K562 (cell line): ENCODE measurements around the gene ZFP3. TPM values are rescaled to one million over a fixed set of nuclear protein-coding genes. Genes with fewer than 3 reads are reported as not detected.

Source experiments
- ATAC-seq: fragments of 200-7000 bp; cut with Tn5 transposase; 3 replicates; pipeline ENCODE4 v1.9.1; 2020; ENCODE audit warnings: moderate library complexity
- BruUV-seq: library from RNA; stranded (reverse); fragments of 400-500 nt; replicated peaks from 2 replicates; lab custom pipeline; 2021; lab: Mats Ljungman, UMichigan
- CTCF ChIA-PET: fragments of 300-600 bp; formaldehyde crosslinking; extraction: SDS; loops from one replicate; lab custom pipeline; 2021; ENCODE audit warnings: low intra/inter-chr PET ratio; lab: Yijun Ruan, JAX
- POLR2A ChIA-PET: fragments of 300-600, 350-650 bp; sonication (Branson Sonifier 250); formaldehyde crosslinking; extraction: SDS; loops from one replicate; lab custom pipeline; 2021; ENCODE audit warnings: antibody characterized with exemption, inconsistent platforms; lab: Yijun Ruan, JAX
- DNase-seq, 4 experiments: peaks; one replicate each; pipeline versions ENCODE4 v3.0.0 to v3.0.0-alpha.2; 2011 to 2018; ENCODE audit warnings: low spot score in 3 of 4, mixed read lengths in 3 of 4; ENCODE audit errors: extremely low read depth in 1 of 4
- FAIRE-seq: peaks from 2 replicates; lab custom pipeline; 2011; peaks lifted over from hg19 to GRCh38; lab: Jason Lieb, UNC
- H2AFZ ChIP-seq: 2 replicates; pipeline ENCODE4 v1.6.0; 2011; ENCODE audit warnings: low read depth, low read length, control low read depth, inconsistent platforms
- H3K27ac ChIP-seq: fragments of 200-600 bp; 3 replicates; pipeline ENCODE4 v1.8.0; 2011; ENCODE audit warnings: low read depth, mild to moderate bottlenecking, control low read depth, inconsistent platforms, low read length, moderate library complexity, mixed read lengths; ENCODE audit errors: extremely low read depth
- H3K27me3 ChIP-seq, 2 experiments: fragments of 300-600 bp in 1 of 2; 2 replicates in 1 of 2; 3 replicates in 1 of 2; pipeline versions ENCODE4 v1.6.0 to v1.8.0; 2011; ENCODE audit warnings: inconsistent platforms in 2 of 2, low read length in 2 of 2, mild to moderate bottlenecking in 1 of 2, mixed read lengths in 1 of 2, moderate library complexity in 1 of 2; ENCODE audit not compliant: control insufficient read depth in 2 of 2, insufficient read depth in 2 of 2
- H3K36me3 ChIP-seq: fragments of 300-600 bp; 3 replicates; pipeline ENCODE4 v1.8.0; 2011; ENCODE audit warnings: mild to moderate bottlenecking, low read length, inconsistent platforms; ENCODE audit not compliant: control insufficient read depth, insufficient read depth
- H3K4me1 ChIP-seq, 2 experiments: fragments of 200-600 bp in 1 of 2; replicated peaks in 1 of 2; 2 replicates in 1 of 2; 3 replicates in 1 of 2; pipeline versions ENCODE4 v1.5.1 to v1.8.0; 2011; ENCODE audit warnings: inconsistent platforms in 2 of 2, low read length in 2 of 2, mild to moderate bottlenecking in 1 of 2, mixed read lengths in 1 of 2, moderate library complexity in 1 of 2; ENCODE audit not compliant: control insufficient read depth in 2 of 2, insufficient read depth in 2 of 2
- H3K4me2 ChIP-seq: 2 replicates; pipeline ENCODE4 v1.6.1; 2011; ENCODE audit warnings: low read length, control low read depth, inconsistent platforms, mixed read lengths; ENCODE audit not compliant: insufficient read depth
- H3K4me3 ChIP-seq: fragments of 200-600 bp; sonication (generic), shearing (Covaris generic); 2 replicates; pipeline ENCODE4 v1.5.1; 2016; ENCODE audit warnings: control low read depth, inconsistent platforms
- H3K79me2 ChIP-seq: fragments of 200-600 bp; 3 replicates; pipeline ENCODE4 v1.8.0; 2011; ENCODE audit warnings: low read length, inconsistent platforms; ENCODE audit not compliant: control insufficient read depth, insufficient read depth
- H3K9ac ChIP-seq, 2 experiments: 2 replicates each; pipeline versions ENCODE4 v1.6.0 to v1.6.1; 2011; ENCODE audit warnings: low read depth in 2 of 2, low read length in 2 of 2, control low read depth in 1 of 2, inconsistent platforms in 1 of 2, mild to moderate bottlenecking in 1 of 2, mixed read lengths in 1 of 2; ENCODE audit not compliant: insufficient read depth in 1 of 2
- H3K9me1 ChIP-seq: one replicate; pipeline ENCODE4 v1.6.0; 2011; ENCODE audit warnings: inconsistent platforms, mild to moderate bottlenecking, low read length, moderate library complexity; ENCODE audit not compliant: control insufficient read depth, insufficient read depth
- H3K9me3 ChIP-seq: replicated peaks from 2 replicates; pipeline ENCODE4 v1.5.1; 2011; ENCODE audit warnings: low read depth, low read length, inconsistent platforms; ENCODE audit not compliant: control insufficient read depth, insufficient read depth
- H4K20me1 ChIP-seq: replicated peaks from 2 replicates; pipeline ENCODE4 v1.6.1; 2011; ENCODE audit warnings: low read length, inconsistent platforms, mixed read lengths; ENCODE audit not compliant: control insufficient read depth, insufficient read depth
- ATF7 ChIP-seq: fragments of 450-650 bp; IDR thresholded peaks from 2 replicates; pipeline ENCODE4 v1.7.1; 2014; ENCODE audit warnings: mild to moderate bottlenecking, moderate library complexity
- CAMTA2 ChIP-seq: fragments of 250-450 bp; sonication (Bioruptor Pico); conservative IDR thresholded peaks from 2 replicates; pipeline ENCODE4 v1.5.1; 2022
- CBX5 ChIP-seq: IDR thresholded peaks from 2 replicates; pipeline ENCODE4 v1.6.1; 2014; ENCODE audit warnings: low read depth, borderline replicate concordance
- GATAD2B ChIP-seq: fragments of 450-650 bp; IDR thresholded peaks from 2 replicates; pipeline ENCODE4 v1.6.1; 2017; ENCODE audit warnings: mild to moderate bottlenecking, borderline replicate concordance
- KAT7 ChIP-seq: sonication (generic); formaldehyde crosslinking; IDR thresholded peaks from 2 replicates; pipeline ENCODE4 v1.8.0; 2022; ENCODE audit warnings: missing genetic modification reagents, mild to moderate bottlenecking, borderline replicate concordance
- NUFIP1 ChIP-seq: fragments of 450-650 bp; IDR thresholded peaks from 2 replicates; pipeline ENCODE4 v1.6.1; 2018; ENCODE audit not compliant: partially characterized antibody
- PHB2 ChIP-seq: fragments of 450-650 bp; IDR thresholded peaks from 2 replicates; pipeline ENCODE4 v1.6.1; 2017; ENCODE audit warnings: low read depth
- PURB ChIP-seq: sonication (generic); formaldehyde crosslinking; IDR thresholded peaks from 2 replicates; pipeline ENCODE4 v1.9.0; 2021; ENCODE audit warnings: low read depth, mild to moderate bottlenecking, missing genetic modification reagents
- TRIM24 ChIP-seq, 2 experiments: fragments of 450-650 bp; IDR thresholded peaks; 2 replicates each; pipeline ENCODE4 v1.6.1; 2016
- ZNF444 ChIP-seq: fragments of 250-450 bp; sonication (Bioruptor Pico); IDR thresholded peaks from 2 replicates; pipeline ENCODE4 v1.4.0; 2020; ENCODE audit warnings: mild to moderate bottlenecking, moderate library complexity
- ZNF696 ChIP-seq: fragments of 250-450 bp; sonication (Bioruptor Pico); conservative IDR thresholded peaks from 2 replicates; pipeline ENCODE4 v1.4.0; 2020; ENCODE audit warnings: mild to moderate bottlenecking, moderate library complexity
- WGBS: fragments of 100-300 bp; shearing (Covaris generic); methylation state at CpG from one replicate; pipeline ENCODE4 v1.1.6; 2016; ENCODE audit warnings: low coverage, mixed read lengths; ENCODE audit not compliant: insufficient coverage; ENCODE audit errors: missing lambda C conversion rate; 5-methylcytosine and 5-hydroxymethylcytosine counted together
- in situ Hi-C: fragments of 300-500 bp; cut with MboI; formaldehyde crosslinking; loops from 4 replicates; pipeline ENCODE4 v1.15.0; 2018; ENCODE audit warnings: inconsistent platforms, mixed read lengths
- intact Hi-C: fragments of 100-400 bp; cut with micrococcal nuclease; formaldehyde crosslinking; loops from 2 replicates; pipeline ENCODE4 v1.14.2; 2022
- polyA plus RNA-seq, 8 experiments: library from polyadenylated mRNA; depleted of rRNA in 4 of 8; stranded (reverse) in 5 of 8; unstranded in 3 of 8; fragments of >200 nt; fragmentation: Nextera tagmentation in 2 of 8; fragmentation: Illumina TruSeq in 1 of 8; extraction: Ambion mirVana in 2 of 8; extraction: Trizol in 1 of 8; gene quantifications; 2 replicates each; pipeline versions ENCODE4 v1.2.1 to v1.2.3, GENCODE V29; 2011 to 2014; ENCODE audit warnings: inconsistent platforms in 1 of 8, missing spikeins in 1 of 8
- total RNA-seq, 7 experiments: library from RNA; depleted of rRNA in 6 of 7; stranded (reverse); fragments of >200 nt in 6 of 7; fragmentation: Illumina TruSeq in 2 of 7; extraction: Trizol in 2 of 7; gene quantifications; 2 replicates each; pipeline versions ENCODE4 v1.2.1 to v1.2.3, GENCODE V29; 2011 to 2021; ENCODE audit warnings: low replicate concordance in 1 of 7
- TF ChIP-seq, protein P1 (sequence below): sonication (generic); formaldehyde crosslinking; IDR thresholded peaks from 2 replicates; pipeline ENCODE4 v1.8.0; 2022; ENCODE audit warnings: mild to moderate bottlenecking, missing genetic modification reagents, borderline replicate concordance
- TF ChIP-seq, protein P2 (sequence below): fragments of 250-450 bp; sonication (Bioruptor Pico); IDR thresholded peaks from 2 replicates; pipeline ENCODE4 v1.4.0; 2020

The ZFP3 gene
- total and polyA plus RNA-seq, 9 of the 15 experiments (the other 6 are each of a cell fraction or from before 2014, with no cell fraction given): 0.04 TPM; not detected in 8

DNA sequence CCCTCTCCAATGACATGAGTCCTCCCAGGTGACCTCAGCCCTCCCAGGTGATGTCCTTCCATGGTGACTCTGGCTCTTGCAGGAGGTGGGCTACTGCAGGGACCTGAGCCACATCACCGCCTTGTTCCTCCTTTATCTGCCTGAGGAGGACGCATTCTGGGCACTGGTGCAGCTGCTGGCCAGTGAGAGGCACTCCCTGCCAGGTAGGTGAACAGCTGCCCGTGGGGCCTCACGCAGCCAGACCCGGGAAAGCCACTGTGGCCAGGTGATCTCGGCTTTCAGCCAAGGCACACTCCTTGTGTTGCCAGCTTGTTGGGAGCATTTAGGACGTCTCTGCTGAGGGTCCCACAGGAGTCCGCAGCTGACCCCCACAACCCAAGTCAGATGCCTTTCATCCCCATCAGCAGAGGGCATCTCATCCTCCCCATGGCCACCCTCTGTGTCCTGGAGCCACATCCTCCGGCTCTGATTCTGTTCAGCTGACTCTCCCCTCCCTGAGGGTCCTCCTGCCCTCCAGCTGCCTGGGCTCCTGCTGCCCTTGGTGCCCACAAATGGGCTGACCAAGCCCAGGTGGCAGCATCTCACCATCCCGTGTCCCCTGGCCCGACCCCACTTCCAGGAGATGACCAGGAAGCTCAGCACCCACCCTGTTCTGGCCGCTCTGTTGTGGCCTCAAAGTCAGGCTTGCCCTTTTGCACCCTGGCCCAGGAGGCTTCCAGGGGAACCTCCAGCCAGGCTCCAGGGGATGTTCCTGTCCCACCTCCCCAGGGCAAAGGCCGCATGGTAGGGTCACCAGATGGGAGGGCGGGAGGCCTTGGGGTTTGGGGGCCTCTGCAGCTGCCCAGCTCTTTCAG lies 57.7 kb downstream of the ZFP3 start:
- no peaks in the 10 kb centered on the region for H3K9me1 ChIP-seq
- intact Hi-C loops: no loop called here
- no peak for FAIRE-seq
- H2AFZ ChIP-seq: no peak overlapping the region
- H3K9me3 ChIP-seq: no peaks in the 10 kb centered on the region
- in situ Hi-C loops: no loop called here
- H3K36me3 ChIP-seq: no peaks in the 10 kb centered on the region
- H3K79me2 ChIP-seq: no peaks in the 10 kb centered on the region
- H3K27ac ChIP-seq: no peak overlapping the region
- no peak overlapping the region for H3K9ac ChIP-seq
- no peaks in the 10 kb centered on the region for H4K20me1 ChIP-seq
- ChIA-PET POLR2A (no interaction called here), CTCF (no interaction called here)
- BruUV-seq: no TSS peak
- H3K4me3 ChIP-seq: no peak overlapping the region
- H3K27me3 ChIP-seq: peaks cover 0 to 44% of the 10 kb centered on the region in 2 experiments; a peak in 2 of 5 replicates
- H3K4me2 ChIP-seq: no peak overlapping the region
- no peak for ATAC-seq
- WGBS: 2% methylated on average over 10 of the region's 14 CpGs
- no peaks in the 10 kb centered on the region for H3K4me1 ChIP-seq
- DNase-seq: no peak
- TF ChIP-seq ATF7 (no peak), PHB2 (no peak), NUFIP1 (no peak), GATAD2B (no peak), PURB (no peak), KAT7 (CRISPR knock-in tag) (no peak), ZNF444 (CRISPR knock-in tag) (no peak), CBX5 (no peak), CAMTA2 (no peak), ZNF696 (CRISPR knock-in tag) (no peak), TRIM24 (IDR thresholded peaks at IDR 0.05) (no peak)
- TF ChIP-seq, protein P1, sequence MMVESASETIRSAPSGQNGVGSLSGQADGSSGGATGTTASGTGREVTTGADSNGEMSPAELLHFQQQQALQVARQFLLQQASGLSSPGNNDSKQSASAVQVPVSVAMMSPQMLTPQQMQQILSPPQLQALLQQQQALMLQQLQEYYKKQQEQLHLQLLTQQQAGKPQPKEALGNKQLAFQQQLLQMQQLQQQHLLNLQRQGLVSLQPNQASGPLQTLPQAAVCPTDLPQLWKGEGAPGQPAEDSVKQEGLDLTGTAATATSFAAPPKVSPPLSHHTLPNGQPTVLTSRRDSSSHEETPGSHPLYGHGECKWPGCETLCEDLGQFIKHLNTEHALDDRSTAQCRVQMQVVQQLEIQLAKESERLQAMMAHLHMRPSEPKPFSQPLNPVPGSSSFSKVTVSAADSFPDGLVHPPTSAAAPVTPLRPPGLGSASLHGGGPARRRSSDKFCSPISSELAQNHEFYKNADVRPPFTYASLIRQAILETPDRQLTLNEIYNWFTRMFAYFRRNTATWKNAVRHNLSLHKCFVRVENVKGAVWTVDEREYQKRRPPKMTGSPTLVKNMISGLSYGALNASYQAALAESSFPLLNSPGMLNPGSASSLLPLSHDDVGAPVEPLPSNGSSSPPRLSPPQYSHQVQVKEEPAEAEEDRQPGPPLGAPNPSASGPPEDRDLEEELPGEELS (CRISPR knock-in tag): no peak
- TF ChIP-seq, protein P2, sequence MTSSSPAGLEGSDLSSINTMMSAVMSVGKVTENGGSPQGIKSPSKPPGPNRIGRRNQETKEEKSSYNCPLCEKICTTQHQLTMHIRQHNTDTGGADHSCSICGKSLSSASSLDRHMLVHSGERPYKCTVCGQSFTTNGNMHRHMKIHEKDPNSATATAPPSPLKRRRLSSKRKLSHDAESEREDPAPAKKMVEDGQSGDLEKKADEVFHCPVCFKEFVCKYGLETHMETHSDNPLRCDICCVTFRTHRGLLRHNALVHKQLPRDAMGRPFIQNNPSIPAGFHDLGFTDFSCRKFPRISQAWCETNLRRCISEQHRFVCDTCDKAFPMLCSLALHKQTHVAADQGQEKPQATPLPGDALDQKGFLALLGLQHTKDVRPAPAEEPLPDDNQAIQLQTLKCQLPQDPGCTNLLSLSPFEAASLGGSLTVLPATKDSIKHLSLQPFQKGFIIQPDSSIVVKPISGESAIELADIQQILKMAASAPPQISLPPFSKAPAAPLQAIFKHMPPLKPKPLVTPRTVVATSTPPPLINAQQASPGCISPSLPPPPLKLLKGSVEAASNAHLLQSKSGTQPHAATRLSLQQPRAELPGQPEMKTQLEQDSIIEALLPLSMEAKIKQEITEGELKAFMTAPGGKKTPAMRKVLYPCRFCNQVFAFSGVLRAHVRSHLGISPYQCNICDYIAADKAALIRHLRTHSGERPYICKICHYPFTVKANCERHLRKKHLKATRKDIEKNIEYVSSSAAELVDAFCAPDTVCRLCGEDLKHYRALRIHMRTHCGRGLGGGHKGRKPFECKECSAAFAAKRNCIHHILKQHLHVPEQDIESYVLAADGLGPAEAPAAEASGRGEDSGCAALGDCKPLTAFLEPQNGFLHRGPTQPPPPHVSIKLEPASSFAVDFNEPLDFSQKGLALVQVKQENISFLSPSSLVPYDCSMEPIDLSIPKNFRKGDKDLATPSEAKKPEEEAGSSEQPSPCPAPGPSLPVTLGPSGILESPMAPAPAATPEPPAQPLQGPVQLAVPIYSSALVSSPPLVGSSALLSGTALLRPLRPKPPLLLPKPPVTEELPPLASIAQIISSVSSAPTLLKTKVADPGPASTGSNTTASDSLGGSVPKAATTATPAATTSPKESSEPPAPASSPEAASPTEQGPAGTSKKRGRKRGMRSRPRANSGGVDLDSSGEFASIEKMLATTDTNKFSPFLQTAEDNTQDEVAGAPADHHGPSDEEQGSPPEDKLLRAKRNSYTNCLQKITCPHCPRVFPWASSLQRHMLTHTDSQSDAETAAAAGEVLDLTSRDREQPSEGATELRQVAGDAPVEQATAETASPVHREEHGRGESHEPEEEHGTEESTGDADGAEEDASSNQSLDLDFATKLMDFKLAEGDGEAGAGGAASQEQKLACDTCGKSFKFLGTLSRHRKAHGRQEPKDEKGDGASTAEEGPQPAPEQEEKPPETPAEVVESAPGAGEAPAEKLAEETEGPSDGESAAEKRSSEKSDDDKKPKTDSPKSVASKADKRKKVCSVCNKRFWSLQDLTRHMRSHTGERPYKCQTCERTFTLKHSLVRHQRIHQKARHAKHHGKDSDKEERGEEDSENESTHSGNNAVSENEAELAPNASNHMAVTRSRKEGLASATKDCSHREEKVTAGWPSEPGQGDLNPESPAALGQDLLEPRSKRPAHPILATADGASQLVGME (CRISPR knock-in tag): no peak
